H4 (cell line): ENCODE data around the gene FCSK. TPM values are rescaled to one million over a fixed set of nuclear protein-coding genes. Genes with fewer than 3 reads are reported as not detected.
"Not testable (repeated sequence)": the region's sequence is repeated elsewhere in the genome, so short reads cannot be mapped to it uniquely, and the experiment has no call there.

Experiments used
- DNase-seq: peaks from one replicate; pipeline ENCODE4 v3.0.0-alpha.2; 2015; ENCODE audit warnings: low spot score
- total RNA-seq: library from RNA; depleted of rRNA; stranded (reverse); fragments of >200 nt; shearing (Covaris generic); gene quantifications from 2 replicates; pipeline ENCODE4 v1.2.3, GENCODE V29; 2014; rRNA removed

The FCSK gene
- total RNA-seq = 2.0 and 2.9 TPM in 2 replicates

- peak; percentile 38 for DNase-seq
Measured at GRCh38 chr16:70454222-70455034, at the start of gene FCSK. Gene FCSK (plus strand): TSS chr16:70454595. CDS start chr16:70463191, 8,596 bp downstream.

GRCh38 chr16:70406104-70406503, 48.3 kb upstream of the FCSK start:
- not testable (repeated sequence) for DNase-seq

- DNase-seq = no peak
Measured at GRCh38 chr16:70407811-70408274, 46.6 kb upstream of the FCSK start.

DNA sequence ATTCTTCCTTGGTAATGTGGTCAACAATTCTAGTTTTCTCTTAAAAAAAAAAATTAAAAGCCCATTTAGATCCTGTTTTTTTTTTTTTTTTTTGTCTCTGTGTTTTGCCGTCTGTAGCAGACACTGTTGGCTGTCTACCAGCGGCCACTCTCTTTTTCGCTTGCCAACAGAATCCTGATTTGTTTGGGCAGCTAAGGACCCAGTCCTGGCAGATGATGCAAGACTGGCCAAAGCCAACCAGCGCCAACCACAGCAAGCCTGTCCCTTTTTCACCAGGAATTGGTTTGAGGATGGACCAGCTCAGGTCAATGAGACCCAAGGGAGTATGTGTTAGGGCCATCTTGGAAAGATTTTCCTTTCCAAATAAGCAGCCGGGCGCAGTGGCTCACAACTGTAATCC, 43.7 kb upstream of the FCSK start:
- DNase-seq = no peak

- DNase-seq = no peak
Measured at GRCh38 chr16:70412385-70412784, 42.0 kb upstream of the FCSK start.

DNA sequence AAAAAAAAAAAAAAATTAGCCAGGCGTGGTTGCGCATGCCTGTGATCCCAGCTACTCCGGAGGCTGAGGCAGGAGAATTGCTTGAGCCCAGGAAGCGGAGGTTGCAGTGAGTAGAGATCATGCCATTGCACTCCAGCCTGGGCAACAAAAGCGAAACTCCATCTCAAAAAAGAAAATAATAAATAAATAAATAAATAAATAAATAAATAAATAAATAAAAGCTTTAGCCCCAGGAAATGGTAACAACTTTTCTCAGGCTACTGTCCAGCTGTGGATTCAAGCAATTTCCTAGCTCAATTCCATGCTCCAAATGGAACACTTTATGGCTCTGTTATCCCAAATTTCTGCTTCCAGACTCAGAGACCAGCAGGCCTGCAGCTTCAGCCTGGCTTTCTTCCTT, 40.8 kb upstream of the FCSK start:
- not testable (repeated sequence) for DNase-seq

GRCh38 chr16:70416748-70417616, 37.4 kb upstream of the FCSK start:
- no peak for DNase-seq

DNA sequence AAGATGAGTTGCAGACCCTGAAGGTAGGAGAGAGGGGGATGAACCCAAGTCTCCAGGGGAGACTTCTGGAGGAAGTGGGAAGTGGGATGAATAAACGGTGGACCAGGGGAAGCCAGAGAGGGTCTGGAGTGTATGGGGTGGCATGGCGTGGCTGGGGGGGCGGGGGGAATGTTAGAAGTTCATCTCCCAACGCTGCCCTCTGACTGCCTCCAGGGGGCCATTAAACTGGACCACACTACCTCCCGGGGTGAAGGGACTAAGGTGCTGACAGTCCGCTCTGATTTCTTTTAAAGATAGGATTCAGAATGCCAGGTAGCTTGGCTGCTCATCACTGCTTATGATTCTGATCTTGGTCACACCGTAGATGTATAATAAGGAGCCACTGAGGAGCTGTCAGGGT, 36.7 kb upstream of the FCSK start:
- DNase-seq = no peak

DNA sequence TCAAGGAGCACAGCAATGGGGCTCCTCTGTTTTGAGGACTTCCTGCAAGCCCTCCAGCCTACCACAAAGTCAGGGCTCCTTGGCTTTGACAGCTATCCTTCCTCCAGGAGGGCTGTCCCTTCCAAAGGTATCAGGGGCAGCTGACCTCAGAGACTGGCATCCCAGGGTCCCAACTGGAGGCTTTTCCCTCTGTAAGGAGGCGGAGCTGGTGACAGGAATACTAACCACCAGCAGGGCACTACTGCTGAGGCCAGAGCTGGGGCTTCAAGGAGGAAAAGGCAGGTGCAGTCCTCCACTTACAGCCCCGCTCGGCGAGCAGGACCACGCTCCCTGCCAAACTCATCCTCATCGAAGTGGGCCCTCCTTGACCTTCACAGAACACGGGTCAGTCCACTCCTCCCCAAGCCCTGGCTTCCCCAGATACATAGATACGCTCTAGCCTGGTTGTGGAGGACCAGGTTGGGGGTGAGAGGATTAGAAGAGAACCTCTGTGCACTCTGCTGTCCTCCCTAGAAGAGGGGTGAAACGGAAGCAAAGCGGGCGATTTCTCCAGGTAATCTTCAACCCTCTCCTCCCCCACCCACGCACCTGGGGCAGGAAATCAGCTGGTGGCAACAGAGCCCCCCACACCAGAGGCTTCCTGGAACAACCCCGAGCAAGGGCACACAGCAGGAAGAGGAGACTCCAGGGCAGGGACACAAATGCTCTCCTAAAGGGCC, 36.0 kb upstream of the FCSK start:
- no peak for DNase-seq

DNA sequence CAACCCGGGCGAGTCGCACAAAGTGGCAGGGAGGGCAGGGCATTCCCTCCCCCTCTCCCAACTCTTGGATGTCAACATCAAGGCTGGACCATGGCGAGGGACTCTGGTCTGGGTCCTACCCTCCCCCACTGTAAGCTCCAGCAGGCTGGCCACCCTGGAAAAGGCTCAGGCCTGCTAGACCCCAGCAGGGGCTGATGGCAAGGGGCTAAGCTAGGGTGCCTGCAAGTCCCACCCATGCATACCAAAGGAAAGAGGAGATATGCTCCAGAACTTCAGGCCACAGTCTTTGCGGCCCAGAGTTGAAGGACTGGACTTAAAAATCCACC, 35.4 kb upstream of the FCSK start:
- no peak for DNase-seq

GRCh38 chr16:70419384-70420327, 34.7 kb upstream of the FCSK start:
- no peak for DNase-seq

- no peak for DNase-seq
Measured at GRCh38 chr16:70421014-70421413, 33.4 kb upstream of the FCSK start.

GRCh38 chr16:70421473-70422311, 32.7 kb upstream of the FCSK start:
- no peak for DNase-seq

DNA sequence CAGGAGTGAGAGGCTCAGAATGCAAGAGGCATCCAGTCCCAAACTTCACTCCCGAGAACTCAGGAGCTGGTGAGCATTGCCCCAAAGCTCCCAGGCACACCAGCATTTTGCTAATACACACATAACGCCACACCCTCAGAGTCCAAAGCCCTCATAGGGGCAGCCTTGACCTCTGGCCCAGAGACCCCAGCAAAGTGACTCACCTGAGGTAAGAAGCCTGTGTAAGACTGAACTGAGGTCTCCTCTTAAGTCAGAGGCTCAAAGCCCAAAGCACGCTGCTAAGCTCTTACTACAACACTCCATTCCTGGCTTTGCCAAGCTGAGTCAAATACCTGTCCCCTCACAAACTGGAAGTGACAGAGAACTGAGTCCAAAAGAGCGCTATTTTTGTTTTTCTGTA, 31.9 kb upstream of the FCSK start:
- DNase-seq = no peak

GRCh38 chr16:70427786-70428177, 26.6 kb upstream of the FCSK start:
- DNase-seq = no peak

- peak; percentile 98 for DNase-seq
Measured at GRCh38 chr16:70428178-70428998, 26.0 kb upstream of the FCSK start.

DNA sequence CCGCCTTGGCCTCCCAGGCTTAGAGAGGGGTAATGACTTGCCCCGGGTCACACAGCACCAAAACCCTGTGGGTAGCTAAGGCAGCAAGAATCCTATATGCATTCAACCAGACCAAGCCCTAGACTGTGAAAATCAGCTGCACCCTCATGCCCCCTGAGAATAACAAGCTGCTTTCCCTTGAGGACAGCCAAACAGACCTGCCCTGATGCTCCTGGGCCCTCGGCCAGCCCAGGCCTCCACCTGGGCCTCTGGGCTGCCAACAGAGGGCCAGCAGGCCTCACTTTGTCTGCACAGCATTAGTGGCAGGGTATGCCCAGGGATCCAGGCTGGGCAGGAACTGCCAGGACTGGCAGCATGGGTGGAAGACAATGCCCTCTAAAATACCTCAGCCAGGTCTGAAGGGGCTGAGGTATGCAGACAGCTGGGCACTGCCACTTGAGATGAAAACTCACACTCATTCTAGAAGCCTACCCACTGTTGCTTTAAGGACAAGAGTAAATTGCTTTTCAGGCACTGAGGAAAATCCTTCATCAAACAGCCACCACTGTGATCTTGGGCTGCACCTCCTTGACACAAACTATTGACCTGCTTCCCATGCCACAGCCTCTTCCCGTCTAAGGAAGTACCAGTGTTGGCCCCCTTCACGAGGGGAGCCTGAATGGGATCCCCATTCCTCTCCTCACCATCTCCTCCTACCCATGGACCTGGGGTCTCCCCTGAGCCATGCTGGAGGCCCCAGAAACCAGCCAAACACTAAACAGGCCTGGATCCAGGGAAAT, 24.3 kb upstream of the FCSK start:
- no peak for DNase-seq
